SJCRH30 (cell line): ENCODE measurements around the gene TOM1L2. TPM values are rescaled to one million over a fixed set of nuclear protein-coding genes. Genes with fewer than 3 reads are reported as not detected.

Experiments
- DNase-seq, 2 experiments: peaks; one replicate each; pipeline ENCODE4 v3.0.0-alpha.2; 2015 to 2020
- H3K27ac ChIP-seq: fragments of 250-450 bp; sonication (Bioruptor Pico); 2 replicates; pipeline ENCODE4 v1.5.1; 2020; ENCODE audit warnings: mild to moderate bottlenecking, moderate library complexity
- H3K27me3 ChIP-seq: fragments of 250-450 bp; sonication (Bioruptor Pico); 2 replicates; pipeline ENCODE4 v1.5.1; 2020; ENCODE audit warnings: mild to moderate bottlenecking, moderate library complexity
- H3K36me3 ChIP-seq: fragments of 250-450 bp; sonication (Bioruptor Pico); 2 replicates; pipeline ENCODE4 v1.5.1; 2020; ENCODE audit warnings: mild to moderate bottlenecking, moderate library complexity
- H3K4me1 ChIP-seq: fragments of 250-450 bp; sonication (Bioruptor Pico); 2 replicates; pipeline ENCODE4 v1.5.1; 2020; ENCODE audit warnings: mild to moderate bottlenecking, moderate library complexity
- H3K4me3 ChIP-seq: fragments of 250-450 bp; sonication (Bioruptor Pico); 2 replicates; pipeline ENCODE4 v1.5.1; 2020; ENCODE audit warnings: mild to moderate bottlenecking, moderate library complexity
- H3K9me3 ChIP-seq: fragments of 250-450 bp; sonication (Bioruptor Pico); replicated peaks from 2 replicates; pipeline ENCODE4 v1.5.1; 2020; ENCODE audit warnings: mild to moderate bottlenecking, moderate library complexity
- total RNA-seq: library from RNA; depleted of rRNA; stranded (reverse); fragments of >200 nt; shearing (Covaris generic); gene quantifications from 2 replicates; pipeline ENCODE4 v1.2.3, GENCODE V29; 2014

TOM1L2 gene
- total RNA-seq, 1 experiment from 2014 or later: 30.0 TPM

GRCh38 chr17:17849147-17849820, 122.9 kb downstream of the TOM1L2 start:
- Histone ChIP-seq H3K27ac (no peak overlapping the region), H3K9me3 (no peaks in the 10 kb centered on the region), H3K36me3 (no peaks in the 10 kb centered on the region), H3K4me3 (no peak overlapping the region), H3K27me3 (no peaks in the 10 kb centered on the region), H3K4me1 (peaks cover 23% of the 10 kb centered on the region)
- peak; percentile 89 to 95 for DNase-seq

GRCh38 chr17:17848311-17849082, 123.7 kb downstream of the TOM1L2 start:
- H3K9me3 ChIP-seq: no peaks in the 10 kb centered on the region
- H3K4me1 ChIP-seq: peaks cover 31% of the 10 kb centered on the region
- H3K27ac ChIP-seq: no peak overlapping the region
- no peaks in the 10 kb centered on the region for H3K36me3 ChIP-seq
- no peak for DNase-seq
- no peaks in the 10 kb centered on the region for H3K27me3 ChIP-seq
- H3K4me3 ChIP-seq: no peak overlapping the region

- H3K4me3 ChIP-seq: no peak overlapping the region
- H3K27me3 ChIP-seq: no peaks in the 10 kb centered on the region
- no peak for DNase-seq
- H3K4me1 ChIP-seq: peaks cover 32% of the 10 kb centered on the region
- H3K36me3 ChIP-seq: no peaks in the 10 kb centered on the region
- H3K9me3 ChIP-seq: no peaks in the 10 kb centered on the region
- H3K27ac ChIP-seq: no peak overlapping the region
Measured at GRCh38 chr17:17847726-17848125, 124.5 kb downstream of the TOM1L2 start.

GRCh38 chr17:17847118-17847689, 125.0 kb downstream of the TOM1L2 start:
- no peaks in the 10 kb centered on the region for H3K36me3 ChIP-seq
- H3K4me3 ChIP-seq: no peak overlapping the region
- no peak for DNase-seq
- no peaks in the 10 kb centered on the region for H3K9me3 ChIP-seq
- no peaks in the 10 kb centered on the region for H3K27me3 ChIP-seq
- H3K4me1 ChIP-seq: peaks cover 32% of the 10 kb centered on the region
- H3K27ac ChIP-seq: no peak overlapping the region

GRCh38 chr17:17846645-17847044, 125.6 kb downstream of the TOM1L2 start:
- Histone ChIP-seq H3K27ac (no peak overlapping the region), H3K27me3 (no peaks in the 10 kb centered on the region), H3K9me3 (no peaks in the 10 kb centered on the region), H3K4me3 (no peak overlapping the region), H3K36me3 (no peaks in the 10 kb centered on the region), H3K4me1 (peaks cover 32% of the 10 kb centered on the region)
- DNase-seq: no peak

GRCh38 chr17:17846003-17846402, 126.2 kb downstream of the TOM1L2 start:
- H3K4me1 ChIP-seq: peaks cover 34% of the 10 kb centered on the region
- H3K9me3 ChIP-seq: no peaks in the 10 kb centered on the region
- no peak overlapping the region for H3K27ac ChIP-seq

GRCh38 chr17:17845046-17845775, 127.0 kb downstream of the TOM1L2 start:
- Histone ChIP-seq H3K27ac (no peak overlapping the region), H3K36me3 (no peaks in the 10 kb centered on the region), H3K4me1 (peaks cover 37% of the 10 kb centered on the region), H3K4me3 (no peak overlapping the region), H3K9me3 (no peaks in the 10 kb centered on the region), H3K27me3 (no peaks in the 10 kb centered on the region)
- no peak for DNase-seq

More at GRCh38 chr17:17846003-17846402, 126.2 kb downstream of the TOM1L2 start:
- DNase-seq: no peak
- no peaks in the 10 kb centered on the region for H3K27me3 ChIP-seq
- H3K4me3 ChIP-seq: no peak overlapping the region
- H3K36me3 ChIP-seq: no peaks in the 10 kb centered on the region

GRCh38 chr17:17844500-17844899, 127.7 kb downstream of the TOM1L2 start:
- Histone ChIP-seq H3K9me3 (no peaks in the 10 kb centered on the region), H3K27me3 (no peaks in the 10 kb centered on the region), H3K36me3 (no peaks in the 10 kb centered on the region), H3K4me3 (no peak overlapping the region), H3K4me1 (peaks cover 32% of the 10 kb centered on the region), H3K27ac (no peak overlapping the region)
- DNase-seq: no peak

- Histone ChIP-seq H3K9me3 (no peaks in the 10 kb centered on the region), H3K4me3 (no peak overlapping the region), H3K27ac (no peak overlapping the region), H3K36me3 (no peaks in the 10 kb centered on the region), H3K27me3 (no peaks in the 10 kb centered on the region), H3K4me1 (peaks cover 31% of the 10 kb centered on the region)
- peak; percentile 80 to 87 for DNase-seq
Measured at GRCh38 chr17:17844079-17844478, 128.1 kb downstream of the TOM1L2 start.

GRCh38 chr17:17843096-17843495, 129.1 kb downstream of the TOM1L2 start:
- H3K27me3 ChIP-seq: no peaks in the 10 kb centered on the region
- peaks cover 30% of the 10 kb centered on the region for H3K4me1 ChIP-seq
- H3K27ac ChIP-seq: no peak overlapping the region
- no peak for DNase-seq
- H3K36me3 ChIP-seq: no peaks in the 10 kb centered on the region
- no peaks in the 10 kb centered on the region for H3K9me3 ChIP-seq
- no peak overlapping the region for H3K4me3 ChIP-seq

- no peaks in the 10 kb centered on the region for H3K9me3 ChIP-seq
- no peak overlapping the region for H3K27ac ChIP-seq
- no peak for DNase-seq
- H3K4me3 ChIP-seq: no peak overlapping the region
- H3K27me3 ChIP-seq: no peaks in the 10 kb centered on the region
- peaks cover 36% of the 10 kb centered on the region for H3K4me1 ChIP-seq
- no peaks in the 10 kb centered on the region for H3K36me3 ChIP-seq
Measured at GRCh38 chr17:17842111-17842876, 129.9 kb downstream of the TOM1L2 start.

GRCh38 chr17:17841601-17842025, 130.6 kb downstream of the TOM1L2 start:
- no peaks in the 10 kb centered on the region for H3K27me3 ChIP-seq
- no peaks in the 10 kb centered on the region for H3K9me3 ChIP-seq
- no peak for DNase-seq
- no peak overlapping the region for H3K27ac ChIP-seq
- H3K4me3 ChIP-seq: no peak overlapping the region
- H3K36me3 ChIP-seq: no peaks in the 10 kb centered on the region
- H3K4me1 ChIP-seq: peaks cover 38% of the 10 kb centered on the region

- DNase-seq: peak; percentile 65 to 70
- no peaks in the 10 kb centered on the region for H3K9me3 ChIP-seq
- H3K4me1 ChIP-seq: peaks cover 38% of the 10 kb centered on the region
- H3K27me3 ChIP-seq: no peaks in the 10 kb centered on the region
- H3K4me3 ChIP-seq: peak overlapping the region; percentile 62
- no peaks in the 10 kb centered on the region for H3K36me3 ChIP-seq
- H3K27ac ChIP-seq: no peak overlapping the region
Measured at GRCh38 chr17:17840751-17841591, 131.2 kb downstream of the TOM1L2 start.
